Hematopoietic multipotent progenitor cell treated with erythropoietin and hydrocortisone succinate and interleukin-3 and kit ligand, for 17 days (in vitro differentiated cells): ENCODE measurements around the gene ABHD18.
"Not testable (repeated sequence)": the region's sequence is repeated elsewhere in the genome, so short reads cannot be mapped to it uniquely, and the experiment has no call there.

Source experiments
- DNase-seq: peaks from one replicate; pipeline ENCODE4 v3.0.0-alpha.2; 2015; ENCODE audit warnings: low spot score

Gene ABHD18

GRCh38 chr4:127965062-127965802 lies at the start of gene ABHD18, which contains the start of gene MFSD8:
Gene ABHD18, plus strand, starts transcription at chr4:127965406. Its CDS starts 17,550 bp downstream, at chr4:127982956.
Gene MFSD8, minus strand, starts transcription at chr4:127965173. Its CDS starts 40 bp downstream, at chr4:127965133.
- DNase-seq: peak; percentile 100

GRCh38 chr4:127916512-127916911 lies 48.7 kb upstream of the ABHD18 start:
- no peak for DNase-seq

GRCh38 chr4:127917151-127917550 lies 48.1 kb upstream of the ABHD18 start:
- no peak for DNase-seq

- DNase-seq: no peak
Observed at GRCh38 chr4:127920521-127920920, 44.7 kb upstream of the ABHD18 start.

GRCh38 chr4:127922226-127922625 lies 43.0 kb upstream of the ABHD18 start:
- DNase-seq: no peak

GRCh38 chr4:127925720-127926119 lies 39.5 kb upstream of the ABHD18 start:
- DNase-seq: not testable (repeated sequence)

GRCh38 chr4:127930175-127930574 lies 35.0 kb upstream of the ABHD18 start:
- no peak for DNase-seq

- DNase-seq: not testable (repeated sequence)
Observed at GRCh38 chr4:127931836-127932235, 33.4 kb upstream of the ABHD18 start.

- DNase-seq: no peak
Observed at GRCh38 chr4:127936974-127937373, 28.2 kb upstream of the ABHD18 start.

GRCh38 chr4:127957105-127957504 lies 8.1 kb upstream of the ABHD18 start:
- no peak for DNase-seq

GRCh38 chr4:127959794-127960193 lies 5.4 kb upstream of the ABHD18 start:
- DNase-seq: no peak

- DNase-seq: not testable (repeated sequence)
Observed at GRCh38 chr4:127963633-127964398, 1.4 kb upstream of the ABHD18 start.

GRCh38 chr4:127964426-127965061 lies 662 bp upstream of the ABHD18 start:
- DNase-seq: not testable (repeated sequence)

- peak; percentile 64 for DNase-seq
Observed at GRCh38 chr4:127965803-127966175, 583 bp downstream of the ABHD18 start.

GRCh38 chr4:127967141-127967775 lies 2.1 kb downstream of the ABHD18 start:
- peak; percentile 22 for DNase-seq

GRCh38 chr4:127968586-127968985 lies 3.4 kb downstream of the ABHD18 start:
- DNase-seq: peak; percentile 69

- not testable (repeated sequence) for DNase-seq
Observed at GRCh38 chr4:127970925-127971324, 5.7 kb downstream of the ABHD18 start.

- DNase-seq: no peak
Observed at GRCh38 chr4:127975121-127975770, 10.0 kb downstream of the ABHD18 start.

- DNase-seq: no peak
Observed at GRCh38 chr4:127978930-127979329, 13.7 kb downstream of the ABHD18 start.

GRCh38 chr4:127982445-127982844 lies 17.2 kb downstream of the ABHD18 start:
- no peak for DNase-seq

- DNase-seq: peak; percentile 46
Observed at GRCh38 chr4:127985989-127986388, 20.8 kb downstream of the ABHD18 start.

GRCh38 chr4:127988638-127989037 lies 23.4 kb downstream of the ABHD18 start:
- DNase-seq: no peak
